Stimulated activated CD8-positive, alpha-beta memory T cell treated with anti-CD3 and anti-CD28 coated beads, Interleukin-4, amount 100 ng/mL, for 1 hour (primary cell): ENCODE data around the gene COL4A6.
"Not testable (repeated sequence)": the region's sequence is repeated elsewhere in the genome, so short reads cannot be mapped to it uniquely, and the experiment has no call there.

Experiments used
- DNase-seq, 2 donors: peaks; one replicate each; pipeline ENCODE4 v3.0.0-alpha.2; 2020; ENCODE audit warnings: low read depth in 2 of 2, low spot score in 1 of 2

Gene COL4A6

DNA sequence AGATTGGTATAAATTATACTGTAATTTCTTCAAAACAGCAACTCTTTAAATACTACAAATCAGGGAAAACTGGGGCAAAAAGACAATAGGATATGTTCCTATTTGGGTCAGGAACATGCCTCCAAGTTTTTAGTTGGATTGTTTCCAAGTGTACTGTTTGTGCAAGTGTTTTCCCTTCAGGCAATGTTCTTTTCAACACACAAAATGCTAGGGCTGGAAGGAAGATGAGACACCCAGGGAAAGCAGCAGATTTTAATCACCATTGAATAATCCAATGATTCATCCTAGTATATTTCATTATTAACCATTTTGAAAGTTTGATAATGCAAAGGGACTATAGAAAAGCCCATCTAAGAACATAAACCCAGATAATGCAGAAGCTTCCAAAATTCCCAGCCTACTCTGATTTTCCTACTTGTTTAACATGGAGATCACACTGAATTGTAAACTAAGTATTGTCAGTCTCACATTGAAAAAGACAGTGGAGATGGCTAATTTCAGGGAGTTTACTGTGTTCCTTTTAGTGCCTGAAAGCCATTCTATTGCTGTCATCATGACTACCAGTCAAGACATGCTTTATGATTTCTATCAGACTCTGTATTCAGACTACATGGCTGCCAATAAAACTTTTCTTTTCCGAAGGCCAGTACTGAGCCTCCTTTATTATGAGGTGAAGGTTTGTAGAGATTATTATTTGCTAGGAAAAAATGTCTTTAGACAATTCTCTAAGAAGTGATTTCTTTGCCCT, 38.6 kb downstream of the COL4A6 start:
- no peak for DNase-seq

DNA sequence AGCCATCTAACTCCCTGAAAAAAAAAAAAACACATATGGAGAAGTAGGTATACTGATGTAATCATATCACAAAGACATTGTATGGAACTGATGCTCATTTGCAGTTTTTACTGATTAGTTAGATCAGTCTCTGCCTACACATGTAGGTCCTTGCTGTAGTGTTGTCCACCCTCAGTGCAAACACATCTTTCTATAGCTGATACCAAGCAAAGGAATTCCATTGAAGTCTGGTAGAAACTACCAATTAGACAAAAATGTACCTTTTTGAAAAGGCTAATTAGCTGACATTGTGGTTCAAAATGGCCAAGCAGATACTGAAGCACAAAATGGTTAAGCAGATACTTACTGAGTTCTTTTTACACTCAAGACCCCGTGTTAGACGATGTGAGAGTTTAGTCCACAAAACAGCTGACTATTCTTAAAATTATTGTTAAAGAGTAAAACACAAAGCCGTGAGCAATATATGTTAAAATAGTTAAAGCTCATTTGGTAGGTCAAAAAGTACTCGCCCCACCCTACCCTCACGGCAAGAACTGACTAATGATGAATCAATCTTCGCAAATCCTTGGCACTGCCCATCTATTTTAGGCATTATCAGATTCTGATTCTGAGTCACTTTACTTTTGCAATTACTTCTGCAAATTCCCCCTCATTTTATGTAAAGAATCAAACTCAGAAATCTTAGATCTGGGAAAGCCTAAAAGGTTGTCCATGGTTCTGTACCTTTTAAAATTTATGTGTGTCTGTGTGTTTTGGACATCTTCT, 40.4 kb downstream of the COL4A6 start:
- DNase-seq = no peak

DNA sequence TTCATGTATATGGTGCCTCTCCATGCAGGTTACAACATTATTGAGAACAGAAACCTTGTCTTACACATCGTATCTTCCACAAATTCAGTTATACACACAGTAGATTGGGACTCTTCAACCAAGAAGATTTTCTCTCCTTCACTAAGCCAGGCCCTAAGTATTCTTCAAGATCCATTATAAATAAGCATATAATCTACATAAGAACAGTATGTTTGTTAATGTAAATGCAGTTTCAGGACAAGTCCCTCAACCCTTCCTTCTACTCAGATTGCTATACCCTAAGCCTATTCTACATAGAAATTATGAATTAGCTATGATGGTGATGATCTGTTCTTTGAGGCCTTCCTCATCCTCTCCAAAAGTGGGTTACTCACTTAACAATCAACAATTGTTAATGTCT, 41.2 kb downstream of the COL4A6 start:
- DNase-seq = no peak

DNA sequence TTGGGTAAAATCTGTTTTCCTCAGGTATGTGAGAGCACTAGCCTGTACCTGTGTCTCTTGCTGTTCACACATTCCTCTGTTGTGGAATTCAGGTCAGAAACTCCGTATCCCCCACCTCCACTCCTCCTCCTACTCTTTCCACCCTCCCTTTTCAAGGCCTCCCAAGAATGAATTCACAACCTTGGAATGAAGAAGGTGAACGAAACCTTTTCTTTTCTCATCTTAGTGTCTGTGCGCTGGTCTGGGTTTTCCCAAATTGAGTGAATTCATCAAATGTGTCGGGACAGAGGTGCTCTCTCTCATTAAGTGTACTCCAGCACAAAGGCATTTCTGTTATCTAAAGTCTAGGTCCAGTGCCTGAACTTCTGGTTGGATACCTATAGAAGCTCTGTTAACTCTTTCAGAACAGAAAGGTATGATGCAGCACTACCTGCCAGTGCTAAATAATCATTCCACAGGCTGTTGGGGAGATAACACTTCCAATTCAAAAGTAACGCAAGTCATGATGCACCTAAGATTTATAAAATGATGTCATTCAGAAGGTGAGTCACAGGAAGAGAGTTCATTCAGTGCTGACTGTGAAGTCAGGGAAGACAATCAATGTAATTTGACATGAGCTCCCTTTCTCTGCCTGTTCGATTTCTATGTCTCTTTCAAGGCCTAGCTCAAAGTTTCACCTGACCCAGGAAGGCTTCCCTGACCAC, 41.9 kb downstream of the COL4A6 start:
- DNase-seq = no peak

DNA sequence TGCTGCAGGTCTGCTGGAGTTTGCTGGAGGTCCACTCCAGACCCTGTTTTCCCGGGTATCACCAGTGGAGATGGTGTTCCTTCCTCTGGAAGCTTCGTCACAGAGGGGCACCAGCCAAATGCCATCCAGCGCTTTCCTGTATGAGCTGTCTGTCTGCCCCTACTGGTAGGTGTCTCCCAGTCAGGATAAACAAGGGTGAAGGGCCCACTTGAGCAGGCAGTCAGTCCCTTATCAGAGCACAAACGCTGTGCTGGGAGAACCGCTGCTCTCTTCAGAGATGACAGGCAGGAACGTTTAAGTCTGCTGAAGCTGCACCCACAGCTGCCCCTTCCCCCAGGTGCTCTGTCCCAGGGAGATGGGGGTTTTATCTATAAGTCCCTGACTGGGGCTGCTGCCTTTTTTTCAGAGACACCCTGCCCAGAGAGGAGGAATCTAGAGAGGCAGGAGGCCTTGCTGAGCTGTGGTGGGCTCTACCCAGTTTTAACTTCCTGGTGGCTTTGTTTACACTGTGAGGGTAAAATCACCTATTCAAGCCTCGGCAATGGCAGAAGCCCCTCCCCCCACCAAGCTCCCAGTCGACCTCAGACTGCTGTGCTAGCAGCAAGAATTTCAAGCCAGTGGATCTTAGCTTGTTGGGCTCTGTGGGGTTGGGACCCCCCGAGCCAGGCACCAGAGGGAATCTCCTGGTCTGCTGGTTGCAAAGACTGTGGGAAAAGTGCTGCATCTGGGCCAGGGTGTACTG, 47.1 kb downstream of the COL4A6 start:
- not testable (repeated sequence) for DNase-seq

DNA sequence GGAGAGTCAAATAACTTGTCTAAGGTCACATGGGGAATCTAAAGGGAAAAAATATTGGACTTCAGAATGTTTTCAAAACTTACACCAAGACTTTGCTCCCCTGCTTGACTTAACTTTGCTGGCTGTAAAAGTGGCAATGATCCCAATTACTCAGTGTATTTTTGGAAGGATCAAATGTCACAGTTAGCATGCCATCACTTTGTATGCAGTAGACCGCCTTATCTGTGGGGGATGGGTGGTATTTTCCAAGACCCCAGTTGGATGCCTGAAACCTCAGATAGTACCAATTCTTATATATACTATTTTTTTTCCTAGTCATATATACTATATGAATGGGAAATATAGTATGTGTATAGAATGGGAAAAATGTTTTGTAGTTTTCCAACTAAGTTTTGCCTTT, 53.4 kb downstream of the COL4A6 start:
- no peak for DNase-seq

DNA sequence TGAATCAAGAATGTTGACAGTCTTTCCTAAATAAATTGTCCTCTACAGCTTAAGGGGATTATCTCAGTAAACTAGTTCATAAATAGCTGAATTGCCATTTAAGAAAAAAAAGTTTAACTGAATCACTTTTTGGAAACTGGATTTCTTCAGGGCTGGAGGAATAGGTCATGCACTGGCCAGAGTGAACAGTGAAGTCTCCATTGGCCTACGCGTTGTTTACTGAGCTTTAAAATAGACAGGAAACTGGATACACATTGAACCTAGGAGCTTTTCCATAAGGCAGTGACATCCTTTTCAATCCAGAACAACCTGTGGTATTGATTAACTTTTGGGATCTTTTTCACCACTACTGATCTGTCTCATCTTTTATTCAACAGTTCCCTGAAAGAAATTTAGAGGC, 58.0 kb downstream of the COL4A6 start:
- no peak for DNase-seq

DNA sequence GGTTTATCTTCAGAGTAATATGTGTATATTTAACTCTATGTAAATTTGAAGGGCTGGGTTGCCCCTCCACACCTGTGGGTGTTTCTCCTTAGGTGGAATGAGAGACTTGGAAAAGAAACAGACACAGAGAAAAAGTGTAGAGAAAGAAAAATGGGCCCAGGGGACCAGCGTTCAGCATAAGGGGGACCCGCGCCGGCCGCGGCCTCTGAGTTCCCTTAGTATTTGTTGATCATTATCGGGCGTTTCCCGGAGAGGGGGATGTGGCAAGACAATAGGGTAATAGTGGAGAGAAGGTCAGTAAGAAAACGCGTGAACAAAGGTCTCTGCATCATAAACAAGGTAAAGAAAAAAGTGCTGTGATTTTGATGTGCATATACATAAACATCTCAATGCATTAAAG, 61.4 kb downstream of the COL4A6 start:
- not testable (repeated sequence) for DNase-seq

DNA sequence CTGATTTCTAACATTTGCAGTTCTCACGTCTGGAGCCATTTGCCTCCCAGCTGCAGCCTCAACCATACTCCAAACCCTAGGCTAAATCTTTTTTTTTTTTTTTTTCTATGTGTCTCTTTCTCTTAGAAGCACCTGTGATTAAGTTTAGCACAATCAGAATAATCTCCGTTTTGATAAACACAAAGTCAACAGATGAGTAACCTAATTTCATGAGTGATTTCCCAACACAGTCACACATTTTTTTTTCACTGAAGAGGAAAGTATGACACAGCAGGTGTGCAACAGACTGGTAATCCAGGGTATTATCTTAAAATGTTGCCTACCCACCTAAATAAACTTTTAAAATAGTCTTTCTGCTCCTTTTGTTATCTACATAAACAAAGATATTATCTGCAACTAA, 62.6 kb downstream of the COL4A6 start:
- not testable (repeated sequence) for DNase-seq

DNA sequence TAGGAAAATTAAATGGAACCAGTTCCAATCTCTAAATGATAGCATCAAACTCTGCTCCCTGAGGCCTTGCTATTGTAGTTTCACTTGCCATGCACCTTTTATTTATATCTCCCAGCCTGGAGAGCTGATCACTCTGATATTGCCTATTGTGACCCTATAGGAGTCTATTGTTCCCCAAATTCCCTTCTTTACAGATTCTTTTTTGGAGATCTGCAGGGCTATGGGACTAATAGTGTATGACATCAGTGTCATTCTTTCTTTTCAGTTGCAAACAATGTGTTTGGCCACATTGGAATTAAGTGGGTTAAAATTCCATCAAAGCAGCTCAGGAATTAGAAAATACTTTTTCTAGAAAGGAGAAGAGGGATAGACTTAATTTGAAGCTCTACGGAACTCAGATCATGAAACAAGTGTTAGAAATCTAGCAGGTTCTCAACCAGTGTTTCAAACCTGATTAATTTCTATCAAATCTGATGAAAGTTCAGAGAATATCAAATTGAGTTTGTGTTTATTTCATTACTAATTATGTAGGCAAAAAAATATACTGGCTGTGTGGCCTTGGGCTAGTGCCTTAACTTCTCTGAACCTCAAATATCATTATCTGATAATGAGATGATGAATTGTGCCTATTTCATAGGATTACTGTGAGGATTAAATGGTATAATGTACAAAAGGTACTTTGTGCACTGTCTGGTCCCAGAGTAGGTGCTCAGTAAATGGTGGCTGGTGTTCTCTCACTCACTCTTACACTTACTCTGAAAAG, 71.4 kb downstream of the COL4A6 start:
- no peak for DNase-seq

DNA sequence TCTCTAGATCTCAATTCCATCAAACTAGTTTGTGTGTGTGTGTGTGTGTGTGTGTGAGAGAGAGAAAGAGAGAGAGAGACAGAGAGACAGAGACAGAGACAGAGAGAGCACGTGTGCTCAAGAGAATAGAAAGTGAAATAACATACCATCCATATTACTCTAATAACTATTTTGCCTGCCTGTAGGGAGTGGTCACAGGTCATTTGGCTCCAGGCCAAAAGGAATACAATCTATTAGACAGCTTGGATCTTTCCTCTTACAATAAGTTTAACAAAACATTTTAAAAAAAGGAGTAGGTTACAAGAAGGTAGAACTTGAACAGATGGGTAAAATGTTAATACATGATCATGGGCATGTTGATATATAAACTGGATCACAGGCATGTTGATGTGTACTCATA, 76.2 kb downstream of the COL4A6 start:
- no peak for DNase-seq

DNA sequence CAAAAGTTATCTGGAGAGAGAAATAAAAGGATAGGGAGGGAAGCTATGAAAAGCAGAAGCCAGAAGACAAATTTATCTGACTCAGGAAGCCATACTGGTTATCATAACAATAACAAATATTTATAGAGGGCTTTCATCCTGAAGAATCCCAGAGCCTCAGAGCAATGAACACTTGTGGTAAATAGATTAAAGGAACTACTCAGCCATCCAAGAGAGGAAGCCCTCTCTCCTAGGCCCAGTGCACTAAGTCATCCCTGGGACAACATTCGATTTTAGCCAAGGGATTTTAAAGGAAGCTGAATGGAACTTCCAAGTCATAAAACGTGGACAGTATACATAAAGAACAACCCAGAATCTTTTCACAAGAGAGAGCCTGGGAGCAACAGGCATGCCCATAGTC, 76.9 kb downstream of the COL4A6 start:
- DNase-seq = no peak

DNA sequence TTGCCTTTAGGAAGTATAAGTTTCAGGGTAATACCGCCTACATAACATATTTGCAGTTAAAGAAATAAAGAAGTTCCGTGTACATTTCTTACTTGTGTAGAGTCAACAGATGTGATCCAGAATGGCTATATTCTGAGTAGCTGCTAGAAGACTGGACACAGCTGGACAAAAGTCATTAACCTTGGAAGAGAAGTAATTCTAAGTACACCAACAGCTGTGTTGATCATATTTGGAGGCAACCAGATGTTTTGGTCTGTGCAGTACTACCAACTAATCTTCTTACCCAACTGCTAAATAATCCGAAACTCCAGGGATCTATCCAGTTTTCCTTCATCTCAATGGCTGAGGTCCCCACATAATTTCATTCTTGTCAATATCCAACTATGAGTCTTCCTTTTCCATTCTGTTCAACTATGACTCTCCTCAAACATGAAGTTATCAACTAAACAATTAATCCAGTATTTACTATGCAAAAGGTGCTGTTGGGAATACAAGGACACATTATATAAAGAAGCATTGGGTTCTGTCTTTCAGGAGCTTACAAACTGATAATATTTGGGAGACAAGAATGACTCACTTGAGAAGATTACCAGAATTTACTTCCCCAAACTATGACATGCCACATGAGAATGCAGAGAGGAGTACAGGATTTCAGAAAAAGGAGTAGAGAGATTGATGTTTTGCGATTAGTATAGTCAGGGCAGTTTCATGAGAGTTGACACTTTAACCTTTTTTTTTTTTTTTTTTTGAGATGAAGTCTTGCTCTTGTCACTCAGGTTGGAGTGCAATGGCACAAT, 78.2 kb downstream of the COL4A6 start:
- no peak for DNase-seq

DNA sequence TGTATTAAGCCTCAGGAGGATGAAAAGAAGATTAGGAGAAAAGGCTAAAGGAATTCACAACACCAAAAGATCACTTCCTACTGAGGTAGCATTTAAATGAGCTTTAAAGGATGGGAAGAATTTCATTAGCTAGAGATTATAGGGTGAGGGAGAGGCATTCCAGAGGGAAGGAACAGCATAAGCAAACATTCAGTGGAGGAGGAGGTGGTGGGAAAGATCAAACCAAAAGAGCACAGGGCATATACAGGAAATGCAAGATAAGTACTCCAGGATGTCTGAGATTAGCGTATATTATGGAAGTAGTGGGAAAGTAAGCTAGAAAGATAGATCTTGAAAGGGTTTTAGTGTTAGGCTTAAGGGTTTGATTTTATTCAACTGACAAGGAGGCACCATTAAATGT, 84.8 kb downstream of the COL4A6 start:
- no peak for DNase-seq

DNA sequence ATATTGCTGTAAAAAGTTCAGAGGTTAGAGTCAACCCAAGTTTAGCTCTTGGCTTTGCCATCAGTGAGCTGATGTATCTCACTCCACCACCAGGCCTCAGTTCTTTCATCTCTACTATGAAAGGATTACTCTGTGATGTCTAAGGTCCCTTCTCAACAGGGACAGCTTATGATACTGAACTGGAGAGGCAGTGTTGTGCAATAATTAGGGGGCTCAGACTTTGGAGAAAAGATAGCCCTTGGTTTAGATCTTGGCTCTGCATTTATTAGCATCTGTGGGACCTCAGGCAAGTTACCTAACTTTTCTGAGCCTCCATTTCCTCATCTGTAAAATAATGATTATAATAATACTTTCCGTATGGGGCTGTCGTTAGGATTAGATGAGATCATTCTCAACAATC, 89.0 kb downstream of the COL4A6 start:
- DNase-seq = no peak

DNA sequence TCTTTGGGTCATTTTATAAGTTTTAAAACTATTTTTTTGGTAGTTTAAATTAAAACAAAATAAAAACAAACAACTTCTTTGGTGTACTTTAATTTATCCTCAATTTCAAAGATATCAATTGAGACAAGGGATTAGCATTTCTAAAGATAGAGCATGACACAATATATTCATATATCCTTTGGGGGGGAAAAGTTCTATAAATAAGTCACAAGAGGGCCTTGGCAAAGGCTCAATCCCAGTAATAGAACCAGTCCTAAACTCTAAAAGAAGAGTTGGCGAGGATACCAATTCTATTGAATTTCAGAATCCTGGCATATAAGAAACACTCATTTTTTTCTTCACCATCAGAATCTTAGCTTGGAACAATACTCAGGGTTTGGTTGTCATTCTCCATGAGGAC, 89.7 kb downstream of the COL4A6 start:
- no peak for DNase-seq

DNA sequence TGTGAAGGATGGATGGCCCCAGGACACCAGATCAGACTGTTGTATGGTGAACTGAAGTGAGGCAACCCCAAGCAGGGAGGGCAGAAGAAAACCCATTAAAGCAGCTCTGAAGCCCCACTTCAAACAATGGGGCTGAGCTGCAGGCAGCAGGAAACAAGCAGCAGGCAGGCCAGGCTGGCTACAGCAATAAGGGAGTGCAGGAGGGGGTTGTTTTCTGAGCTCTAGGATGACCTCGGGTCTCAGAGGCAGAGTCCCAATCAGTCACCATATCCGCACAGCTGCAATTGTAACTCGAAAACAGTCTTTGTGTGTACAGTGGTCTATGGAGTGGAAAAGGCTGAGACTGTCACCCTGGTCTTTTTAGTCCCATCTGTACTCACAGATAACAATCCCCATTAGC, 90.4 kb downstream of the COL4A6 start:
- DNase-seq = no peak

DNA sequence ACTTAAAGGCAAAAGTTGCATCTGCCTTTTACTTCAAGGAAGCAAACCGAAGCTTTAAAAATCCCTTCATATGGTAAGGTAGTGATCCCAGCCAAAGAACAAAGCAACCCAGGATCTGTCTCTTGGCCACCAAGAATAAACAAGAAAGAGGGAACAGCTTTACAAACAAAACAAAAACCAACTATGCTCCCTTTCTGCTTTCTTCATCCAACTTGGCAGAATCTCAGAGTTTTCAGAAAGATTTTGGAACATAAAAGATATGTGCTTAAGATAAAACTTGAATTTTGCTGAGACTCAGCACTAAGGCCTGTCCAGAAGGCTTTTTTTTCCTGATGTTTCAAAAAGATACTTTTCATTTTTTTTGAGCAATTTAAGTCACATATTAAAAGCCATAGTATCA, 94.0 kb downstream of the COL4A6 start:
- DNase-seq = no peak

DNA sequence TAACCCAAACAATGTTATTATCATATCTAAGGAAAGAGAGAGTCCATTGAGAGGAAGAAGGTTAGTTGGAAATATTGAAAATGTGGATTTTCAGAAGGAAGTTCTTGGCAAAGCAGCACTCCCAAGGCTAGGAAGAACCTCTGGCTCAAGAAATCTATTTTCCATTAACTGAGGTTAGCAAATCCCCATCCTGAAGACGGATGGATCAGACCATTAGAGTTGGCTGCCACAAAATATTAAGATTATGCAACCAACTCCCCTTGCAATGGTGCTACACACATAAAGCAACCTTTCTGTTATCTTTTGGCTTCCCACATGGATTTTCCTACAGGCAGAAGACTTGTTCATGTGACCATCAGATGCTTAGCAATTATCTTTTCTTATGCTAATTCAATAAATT, 96.3 kb downstream of the COL4A6 start:
- no peak for DNase-seq

DNA sequence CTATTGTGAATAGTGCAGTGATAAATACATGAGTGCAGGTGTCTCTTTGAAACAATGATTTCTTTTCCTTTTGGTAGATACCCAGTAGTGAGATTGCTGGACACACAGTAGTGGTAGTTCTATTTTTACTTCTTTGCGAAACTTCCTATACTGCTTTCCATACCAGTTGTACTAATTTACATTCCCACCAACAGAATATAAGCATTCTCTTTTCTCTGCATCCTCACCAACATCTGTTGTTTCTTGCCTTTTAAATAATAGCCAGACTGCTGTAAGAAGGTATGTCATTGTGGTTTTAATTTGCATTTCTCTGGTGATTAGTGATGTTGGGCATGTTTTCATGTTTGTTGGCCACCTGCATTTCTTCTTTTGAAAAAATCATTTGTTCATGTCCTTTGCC, 105.9 kb downstream of the COL4A6 start:
- DNase-seq = no peak
